IMR-90 (cell line): ENCODE measurements around the gene ALCAM. TPM values are rescaled to one million over a fixed set of nuclear protein-coding genes. Genes with fewer than 3 reads are reported as not detected.

Experiments used
- ATAC-seq: fragments of 200-7000 bp; cut with Tn5 transposase; 2 replicates; pipeline ENCODE4 v1.9.1; 2020; ENCODE audit warnings: low read depth, mild to moderate bottlenecking, moderate library complexity
- BruUV-seq: library from RNA; stranded (reverse); fragments of 400-500 nt; replicated peaks from 2 replicates; lab custom pipeline; 2021; lab: Mats Ljungman, UMichigan
- CTCF ChIA-PET: fragments of 300-600 bp; formaldehyde crosslinking; extraction: SDS; loops from one replicate; lab custom pipeline; 2021; ENCODE audit warnings: antibody characterized with exemption; lab: Yijun Ruan, JAX
- POLR2A ChIA-PET: fragments of 300-600 bp; sonication (Branson Sonifier 250); formaldehyde crosslinking; loops from one replicate; lab custom pipeline; 2022; ENCODE audit warnings: antibody characterized with exemption; ENCODE audit not compliant: unreplicated experiment; lab: Charles Lee
- DNase-seq: peaks from one replicate; pipeline ENCODE4 v3.0.0; 2013
- H2AFZ ChIP-seq: replicated peaks from 2 replicates; pipeline ENCODE3; 2013; ENCODE audit warnings: low read length, mild to moderate bottlenecking; ENCODE audit not compliant: poor library complexity
- H2AK5ac ChIP-seq: 2 replicates; pipeline ENCODE4 v1.6.1; 2013; ENCODE audit warnings: low read depth, low read length, inconsistent platforms
- H2AK9ac ChIP-seq: replicated peaks from 2 replicates; pipeline ENCODE3; 2013; ENCODE audit warnings: mild to moderate bottlenecking, low read depth, low read length, moderate library complexity; ENCODE audit not compliant: poor library complexity
- H2BK120ac ChIP-seq: 2 replicates; pipeline ENCODE4 v1.6.1; 2013; ENCODE audit warnings: low read depth, low read length, inconsistent platforms
- H2BK15ac ChIP-seq: 3 replicates; pipeline ENCODE4 v1.6.1; 2013; ENCODE audit warnings: low read depth, low read length, inconsistent platforms
- H2BK20ac ChIP-seq: 2 replicates; pipeline ENCODE4 v1.6.1; 2013; ENCODE audit warnings: low read depth, mild to moderate bottlenecking, inconsistent platforms, low read length, moderate library complexity
- H2BK5ac ChIP-seq: 2 replicates; pipeline ENCODE4 v1.6.1; 2013; ENCODE audit warnings: mild to moderate bottlenecking, low read depth, low read length, inconsistent platforms; ENCODE audit not compliant: poor library complexity, severe bottlenecking
- H3K14ac ChIP-seq: replicated peaks from 2 replicates; pipeline ENCODE4 v1.6.1; 2013; ENCODE audit warnings: low read depth, low read length, inconsistent platforms
- H3K18ac ChIP-seq: 2 replicates; pipeline ENCODE4 v1.6.1; 2013; ENCODE audit warnings: low read depth, low read length, control low read depth
- H3K23ac ChIP-seq: 2 replicates; pipeline ENCODE4 v1.6.1; 2013; ENCODE audit warnings: low read depth, low read length, inconsistent platforms
- H3K27ac ChIP-seq: 2 replicates; pipeline ENCODE4 v1.5.1; 2013; ENCODE audit warnings: mild to moderate bottlenecking, control low read depth, low read length; ENCODE audit not compliant: insufficient read depth
- H3K27me3 ChIP-seq: 2 replicates; pipeline ENCODE4 v1.6.1; 2013; ENCODE audit warnings: low read length; ENCODE audit not compliant: control insufficient read depth, insufficient read depth
- H3K36me3 ChIP-seq: 2 replicates; pipeline ENCODE4 v1.6.1; 2013; ENCODE audit warnings: low read length, mixed read lengths; ENCODE audit not compliant: control insufficient read depth, insufficient read depth
- H3K4ac ChIP-seq: 2 replicates; pipeline ENCODE4 v1.6.1; 2013; ENCODE audit warnings: low read depth, low read length, inconsistent platforms
- H3K4me1 ChIP-seq: 2 replicates; pipeline ENCODE4 v1.6.1; 2013; ENCODE audit warnings: low read length, mixed read lengths; ENCODE audit not compliant: control insufficient read depth, insufficient read depth
- H3K4me2 ChIP-seq: 2 replicates; pipeline ENCODE4 v1.6.1; 2013; ENCODE audit warnings: low read depth, mild to moderate bottlenecking, control low read depth, low read length, moderate library complexity
- H3K4me3 ChIP-seq: 2 replicates; pipeline ENCODE4 v1.5.1; 2013; ENCODE audit warnings: low read depth, mild to moderate bottlenecking, control low read depth, low read length, moderate library complexity; ENCODE audit not compliant: insufficient read depth
- H3K56ac ChIP-seq: 2 replicates; pipeline ENCODE4 v1.6.1; 2013; ENCODE audit warnings: low read length, inconsistent platforms; ENCODE audit not compliant: insufficient read depth; ENCODE audit errors: extremely low read depth
- H3K79me1 ChIP-seq, 2 experiments: 2 replicates each; pipeline ENCODE4 v1.6.1; 2013; ENCODE audit warnings: low read length in 2 of 2, inconsistent platforms in 1 of 2, low read depth in 1 of 2
- H3K9ac ChIP-seq: 2 replicates; pipeline ENCODE4 v1.6.1; 2013; ENCODE audit warnings: low read depth, low read length, control low read depth
- H3K9me1 ChIP-seq: 2 replicates; pipeline ENCODE4 v1.6.1; 2013; ENCODE audit warnings: low read length, inconsistent platforms; ENCODE audit not compliant: insufficient read depth
- H3K9me3 ChIP-seq: 2 replicates; pipeline ENCODE4 v1.6.1; 2013; ENCODE audit warnings: low read length; ENCODE audit not compliant: control insufficient read depth, insufficient read depth
- H4K20me1 ChIP-seq: 2 replicates; pipeline ENCODE4 v1.6.1; 2013; ENCODE audit warnings: low read length, inconsistent platforms; ENCODE audit not compliant: insufficient read depth
- H4K5ac ChIP-seq: 2 replicates; pipeline ENCODE4 v1.6.1; 2013; ENCODE audit warnings: mild to moderate bottlenecking, low read depth, low read length, control low read depth
- H4K8ac ChIP-seq, 2 experiments: 2 replicates each; pipeline ENCODE4 v1.6.1; 2013; ENCODE audit warnings: low read depth in 2 of 2, low read length in 2 of 2, control low read depth in 1 of 2, inconsistent platforms in 1 of 2
- H4K91ac ChIP-seq: 2 replicates; pipeline ENCODE4 v1.6.1; 2013; ENCODE audit warnings: low read depth, low read length, inconsistent platforms; ENCODE audit not compliant: insufficient read depth
- BHLHE40 ChIP-seq: fragments of 150-350 bp; IDR thresholded peaks from 2 replicates; pipeline ENCODE4 v1.6.1; 2016; ENCODE audit warnings: mild to moderate bottlenecking, low read depth, low read length
- CEBPB ChIP-seq: IDR thresholded peaks from 2 replicates; pipeline ENCODE4 v1.6.1; 2012; ENCODE audit warnings: low read depth, low read length, improper control_type of control experiment
- MAFK ChIP-seq: IDR thresholded peaks from 2 replicates; pipeline ENCODE4 v1.6.1; 2012; ENCODE audit warnings: low read depth, low read length, improper control_type of control experiment
- NFE2L2 ChIP-seq: fragments of 150-350 bp; IDR thresholded peaks from 2 replicates; pipeline ENCODE4 v1.6.1; 2016; ENCODE audit warnings: low read depth, mild to moderate bottlenecking, low read length
- RCOR1 ChIP-seq: IDR thresholded peaks from 2 replicates; pipeline ENCODE4 v1.6.1; 2012; ENCODE audit warnings: mild to moderate bottlenecking, low read length, improper control_type of control experiment; ENCODE audit not compliant: insufficient replicate concordance
- WGBS, 2 experiments: methylation state at CpG; one replicate each; pipeline versions ENCODE4 v1.1.5 to v1.1.7; 2013; ENCODE audit warnings: missing lambda C conversion rate in 2 of 2; ENCODE audit not compliant: insufficient read length in 1 of 2; ENCODE audit errors: extremely low coverage in 2 of 2; 5-methylcytosine and 5-hydroxymethylcytosine counted together
- dilution Hi-C: fragments of 300-500 bp; cut with HindIII; formaldehyde crosslinking; loops from one replicate; pipeline ENCODE4 v1.14.3; 2018; ENCODE audit warnings: low sequenced_read_pairs; ENCODE audit not compliant: unreplicated experiment
- in situ Hi-C: fragments of 300-500 bp; cut with MboI; formaldehyde crosslinking; loops from 3 replicates; pipeline ENCODE4 v1.14.3; 2019; ENCODE audit warnings: low sequenced_read_pairs, inconsistent platforms, mixed read lengths
- intact Hi-C: fragments of 100-400 bp; cut with micrococcal nuclease; formaldehyde crosslinking; loops from 2 replicates; pipeline ENCODE4 v1.10.0; 2022
- polyA plus RNA-seq, 3 experiments: library from polyadenylated mRNA; depleted of rRNA; stranded (reverse); fragments of >200 nt; gene quantifications; 2 replicates each; pipeline ENCODE4 v1.2.3, GENCODE V29; 2012; ENCODE audit warnings: low replicate concordance in 1 of 3
- total RNA-seq: library from RNA; depleted of rRNA; stranded (reverse); fragments of >200 nt; gene quantifications from 2 replicates; pipeline ENCODE4 v1.2.3, GENCODE V29; 2012

The ALCAM gene
- total and polyA plus RNA-seq, 2 of the 4 experiments (the other 2 are of a cell fraction): 117 to 423 TPM

GRCh38 chr3:105385819-105386508, 19.3 kb downstream of the ALCAM start (continued):
- no peak for TF ChIP-seq RCOR1

GRCh38 chr3:105387122-105387751, 20.5 kb downstream of the ALCAM start:
- Histone ChIP-seq H3K27me3 (no peaks in the 10 kb centered on the region), H3K18ac (peak overlapping the region; percentile 33; the same call in 1 of the 2 replicates), H3K4me1 (peaks cover 4% of the 10 kb centered on the region; the same call in 1 of the 2 replicates), H3K9ac (no peak overlapping the region), H3K14ac (peak overlapping the region; percentile 76; the same call in 1 of the 2 replicates), H3K79me1 (peaks cover 10 to 29% of the 10 kb centered on the region in 2 experiments; a peak in 3 of 4 replicates), H2BK15ac (0 out of 3 replicates have a peak overlapping the region, but pooled peaks have one; percentile 6), H3K27ac (peak overlapping the region; percentile 74), H2AK9ac (no peak overlapping the region), H3K9me1 (no peaks in the 10 kb centered on the region), H3K23ac (peak overlapping the region; percentile 49; the same call in 1 of the 2 replicates), H3K4me2 (peak overlapping the region; percentile 80), H3K4me3 (no peak overlapping the region), H2AK5ac (no peak overlapping the region), H3K36me3 (peaks cover 2% of the 10 kb centered on the region; the same call in 1 of the 2 replicates), H2BK120ac (peak overlapping the region; percentile 36; the same call in 1 of the 2 replicates), H3K9me3 (peaks cover 5% of the 10 kb centered on the region; the same call in 1 of the 2 replicates), H4K5ac (peak overlapping the region; percentile 55; the same call in 1 of the 2 replicates), H4K20me1 (peaks cover 11% of the 10 kb centered on the region; the same call in 1 of the 2 replicates), H4K8ac (peak overlapping the region in 1 of 2 experiments; percentile 63; a peak in 2 of 4 replicates), H3K4ac (peak overlapping the region; percentile 59; the same call in 1 of the 2 replicates), H2AFZ (no peak overlapping the region), H2BK20ac (peak overlapping the region; percentile 21; the same call in 1 of the 2 replicates), H2BK5ac (peak overlapping the region; percentile 65), H4K91ac (no peak overlapping the region), H3K56ac (no peak overlapping the region)
- DNase-seq: peak; percentile 32
- in situ Hi-C loops (no loop called here), dilution Hi-C loops (no loop called here), intact Hi-C loops (loop anchor here (5.0 kb wide), 1 partner anchor 130 kb away; no protein-coding TSS in a partner anchor)
- BruUV-seq: no TSS peak
- ChIA-PET POLR2A (no interaction called here), CTCF (no interaction called here)
- no peak for TF ChIP-seq BHLHE40
- TF ChIP-seq NFE2L2: no peak
- peak; percentile 94 for TF ChIP-seq CEBPB
- no peak for TF ChIP-seq MAFK
- peak; percentile 42; the same call in 1 of the 2 replicates for ATAC-seq
- WGBS, 2 experiments: no CpG with 5 or more reads among the region's 5 CpGs
